Skeletal muscle tissue (tissue), 4 donors: ENCODE measurements around the gene COA8. TPM values are rescaled to one million over a fixed set of nuclear protein-coding genes. Genes with fewer than 3 reads are reported as not detected.
A peak's percentile ranks its signal among the peaks of the same experiment; 100 is the strongest.

ENCODE experiments used
- H3K27ac ChIP-seq: one replicate; pipeline ENCODE4 v1.7.0; 2013; ENCODE audit warnings: mild to moderate bottlenecking, low read depth, low read length, inconsistent platforms
- H3K27me3 ChIP-seq, 3 donors: one replicate each; pipeline ENCODE4 v1.7.0; 2013; ENCODE audit warnings: low read length in 3 of 3; ENCODE audit not compliant: control insufficient read depth in 3 of 3, insufficient read depth in 3 of 3
- H3K36me3 ChIP-seq, 3 donors: one replicate each; pipeline ENCODE4 v1.7.0; 2013; ENCODE audit warnings: low read length in 3 of 3; ENCODE audit not compliant: control insufficient read depth in 3 of 3, insufficient read depth in 3 of 3
- H3K4me1 ChIP-seq, 3 donors: one replicate each; pipeline ENCODE4 v1.7.0; 2013; ENCODE audit warnings: low read length in 3 of 3, mild to moderate bottlenecking in 3 of 3; ENCODE audit not compliant: control insufficient read depth in 3 of 3, insufficient read depth in 3 of 3
- H3K4me3 ChIP-seq, 3 donors: one replicate each; pipeline ENCODE4 v1.7.0; 2013; ENCODE audit warnings: low read length in 3 of 3
- H3K9ac ChIP-seq, 3 donors: one replicate each; pipeline ENCODE4 v1.7.0; 2013; ENCODE audit warnings: low read length in 3 of 3, mild to moderate bottlenecking in 3 of 3, moderate library complexity in 2 of 3, low read depth in 1 of 3
- H3K9me3 ChIP-seq, 3 donors: one replicate each; pipeline ENCODE4 v1.7.0; 2013; ENCODE audit warnings: low read length in 3 of 3; ENCODE audit not compliant: control insufficient read depth in 3 of 3
- total RNA-seq: library from RNA; depleted of rRNA; stranded (reverse); fragments of >200 nt; gene quantifications from one replicate; pipeline ENCODE4 v1.2.3, GENCODE V29; 2014
- donor health status: Osteomylitis.

COA8 gene
- total RNA-seq, 1 donor from 2014 or later: 28.2 TPM

DNA sequence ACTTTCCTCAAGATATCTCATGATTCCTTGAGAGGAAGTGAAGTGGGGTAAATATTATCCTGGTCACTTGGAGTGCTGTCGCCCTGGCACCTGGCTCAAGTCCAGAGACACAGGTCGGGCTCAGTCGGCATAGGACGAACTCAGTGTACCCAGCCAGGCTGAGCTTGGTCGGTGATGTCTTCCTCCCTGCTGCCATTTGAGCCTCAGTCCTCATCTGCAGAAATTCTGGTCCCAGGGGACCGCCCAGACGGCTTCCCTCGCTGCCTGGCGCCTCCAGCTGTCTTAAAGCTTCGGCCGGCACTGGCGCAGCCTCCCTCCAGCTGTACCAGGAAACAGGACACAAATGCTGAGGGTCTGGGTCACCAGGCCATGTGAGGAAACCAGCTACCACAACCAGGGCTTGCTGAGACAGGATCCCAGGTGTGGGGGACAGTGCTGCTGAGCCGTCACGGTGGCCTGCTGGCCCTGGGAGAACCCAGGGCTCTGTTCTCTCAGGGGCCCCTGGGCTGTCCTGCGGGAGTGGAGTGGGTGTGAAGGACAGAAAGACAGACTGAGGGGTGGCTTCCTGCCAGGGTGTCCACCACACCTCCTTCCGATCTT is 61.2 kb downstream of the COA8 start:
- Histone ChIP-seq H3K27ac (no peak overlapping the region), H3K4me1 (peaks cover 19 to 29% (median 26%) of the 10 kb centered on the region in 3 donors), H3K36me3 (no peaks in the 10 kb centered on the region), H3K4me3 (peak overlapping the region in 2 of 3 donors; percentile 35 to 49), H3K9me3 (no peaks in the 10 kb centered on the region), H3K9ac (peak overlapping the region; percentile 33 to 64 (median 56)), H3K27me3 (no peaks in the 10 kb centered on the region)

DNA sequence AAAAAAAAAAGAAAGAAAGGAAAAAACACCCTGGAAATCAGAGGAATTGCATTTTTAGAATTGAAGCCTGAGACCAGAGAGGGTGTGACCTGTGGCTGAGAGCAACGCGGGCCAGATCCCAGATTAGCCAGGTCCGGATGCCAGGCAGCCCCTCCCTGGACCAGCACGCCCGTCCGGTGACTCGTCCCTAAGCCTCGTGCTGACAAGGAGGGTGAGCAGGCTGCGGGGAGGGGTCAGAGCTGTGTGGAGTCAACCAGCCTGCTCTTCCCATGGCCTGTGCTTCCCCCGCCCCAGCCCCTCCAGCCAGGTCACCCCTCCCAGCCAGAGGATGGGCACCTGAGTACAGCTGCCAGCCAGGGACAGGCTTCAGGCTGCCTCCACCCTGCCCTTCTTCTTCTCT is 62.1 kb downstream of the COA8 start:
- peak overlapping the region; percentile 25 for H3K27ac ChIP-seq
- peak overlapping the region in 2 of 3 donors; percentile 8 to 23 for H3K9ac ChIP-seq
- H3K36me3 ChIP-seq: no peaks in the 10 kb centered on the region
- H3K27me3 ChIP-seq: no peaks in the 10 kb centered on the region
- H3K9me3 ChIP-seq: no peaks in the 10 kb centered on the region
- peaks cover 19 to 29% (median 26%) of the 10 kb centered on the region in 3 donors for H3K4me1 ChIP-seq
- no peak overlapping the region for H3K4me3 ChIP-seq

DNA sequence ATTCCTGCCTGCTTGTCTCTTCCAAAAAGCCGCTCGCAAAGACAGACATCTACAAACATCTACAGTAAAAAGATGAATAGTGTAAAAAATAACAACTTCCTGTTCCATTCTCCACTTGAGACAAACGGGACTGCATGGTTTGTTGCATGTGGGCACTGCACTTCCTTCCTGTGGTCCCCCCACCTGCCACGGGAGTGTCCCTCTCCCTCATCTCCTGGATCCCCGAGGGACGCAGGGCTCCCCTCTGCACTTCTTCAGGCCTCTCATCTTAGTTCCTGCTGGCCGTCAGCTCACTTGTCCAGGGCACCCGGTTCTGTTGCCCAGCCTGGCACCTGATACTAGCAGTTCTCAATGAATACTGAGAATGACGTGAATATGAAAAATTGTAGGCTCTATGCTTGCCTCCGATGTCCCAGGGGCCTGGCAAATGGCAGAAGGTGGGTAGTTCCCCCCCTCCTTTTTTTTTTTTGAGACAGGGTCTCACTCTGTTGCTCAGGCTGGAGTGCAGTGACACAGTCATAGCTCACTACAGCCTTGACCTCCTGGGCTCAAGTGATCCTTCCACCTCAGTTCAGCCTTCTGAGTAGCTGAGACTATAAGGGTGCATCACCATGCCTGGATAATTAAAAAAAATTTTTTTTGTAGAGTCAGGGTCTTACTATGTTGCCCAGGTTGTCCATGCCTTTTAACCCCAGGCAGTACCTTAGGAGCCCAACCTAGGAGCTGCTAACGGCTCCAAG is 62.8 kb downstream of the COA8 start:
- Histone ChIP-seq H3K9me3 (no peaks in the 10 kb centered on the region), H3K36me3 (no peaks in the 10 kb centered on the region), H3K27me3 (no peaks in the 10 kb centered on the region), H3K4me1 (peaks cover 26 to 30% (median 28%) of the 10 kb centered on the region in 3 donors), H3K9ac (peak overlapping the region in 1 of 3 donors; percentile 23), H3K4me3 (no peak overlapping the region), H3K27ac (peak overlapping the region; percentile 25)

DNA sequence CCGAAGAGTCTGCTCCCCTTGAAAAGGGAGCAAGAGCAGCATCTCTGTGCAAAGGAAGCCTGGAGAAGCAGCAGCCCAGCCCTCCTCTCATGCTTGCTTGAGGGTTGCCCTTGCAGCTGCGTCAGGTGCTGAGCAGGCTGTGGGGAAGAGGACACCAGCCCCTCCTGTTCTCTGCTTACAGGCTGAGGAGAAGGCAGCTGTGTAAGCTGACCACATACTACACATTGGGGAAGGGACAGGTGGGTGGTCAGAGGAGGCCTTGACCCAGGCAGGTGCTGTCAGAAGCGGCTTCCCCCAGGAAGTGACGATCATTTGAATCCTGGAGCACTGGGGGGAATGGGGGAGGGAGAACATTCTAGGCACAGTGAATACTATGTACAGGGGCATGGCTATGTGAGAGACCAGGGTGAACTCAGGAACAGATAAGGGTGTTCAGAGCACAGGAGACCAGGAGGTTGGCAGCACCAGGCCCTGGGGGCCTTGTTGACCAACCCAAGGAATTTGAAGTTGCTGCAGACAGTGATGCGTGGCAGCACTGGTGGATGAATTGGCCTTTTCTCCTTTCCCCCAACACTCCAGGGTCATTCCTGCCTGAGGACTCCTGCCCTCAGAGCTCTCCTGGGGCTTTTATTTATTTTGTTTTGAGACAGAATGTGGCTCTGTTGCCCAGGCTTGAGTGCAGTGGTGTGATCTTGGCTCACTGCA is 63.5 kb downstream of the COA8 start:
- peaks cover 29 to 36% (median 32%) of the 10 kb centered on the region in 3 donors for H3K4me1 ChIP-seq
- H3K4me3 ChIP-seq: no peak overlapping the region
- H3K9ac ChIP-seq: no peak overlapping the region
- no peaks in the 10 kb centered on the region for H3K27me3 ChIP-seq
- no peaks in the 10 kb centered on the region for H3K9me3 ChIP-seq
- no peak overlapping the region for H3K27ac ChIP-seq
- no peaks in the 10 kb centered on the region for H3K36me3 ChIP-seq

DNA sequence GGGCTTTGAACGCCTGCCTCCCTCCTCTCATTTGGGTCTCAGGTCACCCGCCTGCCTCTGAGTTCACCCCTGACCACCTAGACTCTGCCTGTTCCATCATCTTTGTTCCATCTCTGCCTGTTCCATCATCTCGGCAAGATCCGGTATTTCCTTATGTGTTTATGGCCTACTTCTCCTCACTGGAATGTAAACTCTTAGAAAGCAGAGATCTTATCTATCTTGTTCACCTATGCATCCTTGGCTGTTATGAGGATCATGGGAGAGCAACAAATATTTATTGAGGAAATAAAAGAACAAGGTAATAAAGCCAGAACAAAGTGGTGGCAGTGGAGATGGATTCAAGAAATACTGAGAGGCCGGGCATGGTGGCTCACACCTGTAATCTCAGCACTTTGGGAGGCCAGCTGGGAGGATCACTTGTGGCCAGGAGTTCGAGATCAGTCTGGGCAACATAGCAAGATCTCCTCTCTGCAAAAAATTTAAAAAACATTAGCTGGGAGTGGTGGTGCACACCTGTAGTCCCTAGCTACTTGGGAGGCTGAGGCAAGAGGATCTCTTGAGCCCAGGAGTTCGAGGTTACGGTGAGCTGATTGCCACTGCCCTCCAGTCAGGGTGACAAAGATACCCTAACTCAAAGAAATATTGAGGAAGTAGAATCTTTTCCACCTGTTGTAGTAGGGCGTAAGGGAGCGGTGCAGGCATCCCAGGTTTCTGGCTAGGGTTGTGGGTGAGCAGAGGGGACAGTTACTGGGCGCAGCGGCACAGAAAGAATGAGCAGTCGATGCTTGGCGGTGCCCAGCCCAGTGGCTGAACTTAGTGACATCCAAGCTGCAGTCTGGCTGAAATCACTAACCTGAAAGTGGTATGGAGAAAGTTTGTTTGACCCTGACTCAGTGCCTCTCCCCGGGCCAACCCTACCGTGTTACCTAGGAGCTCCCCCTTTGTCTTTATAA is 64.6 kb downstream of the COA8 start:
- H3K36me3 ChIP-seq: peaks cover 0 to 3% (median 0%) of the 10 kb centered on the region in 3 donors
- H3K9ac ChIP-seq: peak overlapping the region; percentile 93 to 96 (median 95)
- no peaks in the 10 kb centered on the region for H3K9me3 ChIP-seq
- peaks cover 29 to 37% (median 36%) of the 10 kb centered on the region in 3 donors for H3K4me1 ChIP-seq
- H3K27me3 ChIP-seq: no peaks in the 10 kb centered on the region
- H3K4me3 ChIP-seq: peak overlapping the region in 2 of 3 donors; percentile 29 to 89
- peak overlapping the region; percentile 99 for H3K27ac ChIP-seq

DNA sequence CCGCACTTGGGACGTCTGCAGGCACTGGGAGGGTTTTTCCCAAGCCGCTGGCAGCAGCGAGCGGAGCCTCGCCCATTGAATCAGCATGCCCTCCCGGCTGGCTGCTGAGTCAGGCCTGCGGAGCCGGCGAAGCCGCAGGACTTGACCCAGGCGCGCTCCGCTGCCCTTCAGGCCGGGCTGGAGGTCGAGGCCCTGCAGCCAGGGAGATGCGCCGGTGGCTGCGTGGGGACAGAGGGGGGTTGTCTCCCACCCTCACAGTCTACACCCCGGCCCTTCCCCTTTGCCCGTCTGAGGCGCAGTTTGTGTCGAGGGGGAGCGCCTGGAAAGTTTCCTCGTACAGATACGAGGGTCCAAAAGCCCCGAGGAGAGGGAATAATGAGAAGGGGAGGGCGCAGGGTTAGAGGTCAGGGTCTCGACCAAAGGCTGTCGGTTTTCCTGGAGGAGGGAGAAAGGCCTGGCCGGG is 65.5 kb downstream of the COA8 start:
- Histone ChIP-seq H3K4me3 (peak overlapping the region; percentile 78 to 89 (median 89)), H3K36me3 (peaks cover 0 to 3% (median 0%) of the 10 kb centered on the region in 3 donors), H3K27ac (peak overlapping the region; percentile 99), H3K9me3 (no peaks in the 10 kb centered on the region), H3K4me1 (peaks cover 33 to 39% (median 37%) of the 10 kb centered on the region in 3 donors), H3K9ac (peak overlapping the region; percentile 93 to 96 (median 95)), H3K27me3 (no peaks in the 10 kb centered on the region)

DNA sequence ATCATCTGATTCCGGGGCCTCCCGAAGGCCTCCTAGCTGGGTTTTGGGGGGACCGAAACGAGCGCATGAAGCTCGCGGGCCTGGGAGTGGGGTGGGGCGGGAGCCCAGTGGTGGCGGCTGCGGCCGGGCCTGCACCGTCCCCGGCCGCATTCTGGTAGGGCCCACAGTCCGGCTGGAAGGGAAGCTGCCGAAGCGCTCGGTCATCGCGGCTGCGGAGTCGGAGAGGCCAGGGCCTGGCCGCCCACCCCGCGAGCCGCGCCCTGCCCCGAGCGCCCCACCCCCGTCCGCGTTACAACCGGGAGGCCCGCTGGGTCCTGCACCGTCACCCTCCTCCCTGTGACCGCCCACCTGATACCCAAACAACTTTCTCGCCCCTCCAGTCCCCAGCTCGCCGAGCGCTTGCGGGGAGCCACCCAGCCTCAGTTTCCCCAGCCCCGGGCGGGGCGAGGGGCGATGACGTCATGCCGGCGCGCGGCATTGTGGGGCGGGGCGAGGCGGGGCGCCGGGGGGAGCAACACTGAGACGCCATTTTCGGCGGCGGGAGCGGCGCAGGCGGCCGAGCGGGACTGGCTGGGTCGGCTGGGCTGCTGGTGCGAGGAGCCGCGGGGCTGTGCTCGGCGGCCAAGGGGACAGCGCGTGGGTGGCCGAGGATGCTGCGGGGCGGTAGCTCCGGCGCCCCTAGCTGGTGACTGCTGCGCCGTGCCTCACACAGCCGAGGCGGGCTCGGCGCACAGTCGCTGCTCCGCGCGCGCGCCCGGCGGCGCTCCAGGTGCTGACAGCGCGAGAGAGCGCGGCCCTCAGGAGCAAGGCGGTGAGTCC is 66.1 kb downstream of the COA8 start, which contains the start of gene KLC1:
KLC1 (plus strand) TSS at position 528 of the 819 bp plus-strand sequence. CDS start 25,354 bp downstream, outside the sequence.
- Histone ChIP-seq H3K27ac (peak within 1 kb of the TSS; percentile 99), H3K9ac (peak within 1 kb of the TSS; percentile 93 to 96 (median 95)), H3K4me1 (peaks cover 28 to 36% (median 34%) of the 10 kb centered on the region in 3 donors), H3K27me3 (no peaks in the 10 kb centered on the region), H3K36me3 (peaks cover 0 to 3% (median 0%) of the 10 kb centered on the region in 3 donors), H3K4me3 (peak within 1 kb of the TSS; percentile 86 to 89 (median 89)), H3K9me3 (no peaks in the 10 kb centered on the region)

DNA sequence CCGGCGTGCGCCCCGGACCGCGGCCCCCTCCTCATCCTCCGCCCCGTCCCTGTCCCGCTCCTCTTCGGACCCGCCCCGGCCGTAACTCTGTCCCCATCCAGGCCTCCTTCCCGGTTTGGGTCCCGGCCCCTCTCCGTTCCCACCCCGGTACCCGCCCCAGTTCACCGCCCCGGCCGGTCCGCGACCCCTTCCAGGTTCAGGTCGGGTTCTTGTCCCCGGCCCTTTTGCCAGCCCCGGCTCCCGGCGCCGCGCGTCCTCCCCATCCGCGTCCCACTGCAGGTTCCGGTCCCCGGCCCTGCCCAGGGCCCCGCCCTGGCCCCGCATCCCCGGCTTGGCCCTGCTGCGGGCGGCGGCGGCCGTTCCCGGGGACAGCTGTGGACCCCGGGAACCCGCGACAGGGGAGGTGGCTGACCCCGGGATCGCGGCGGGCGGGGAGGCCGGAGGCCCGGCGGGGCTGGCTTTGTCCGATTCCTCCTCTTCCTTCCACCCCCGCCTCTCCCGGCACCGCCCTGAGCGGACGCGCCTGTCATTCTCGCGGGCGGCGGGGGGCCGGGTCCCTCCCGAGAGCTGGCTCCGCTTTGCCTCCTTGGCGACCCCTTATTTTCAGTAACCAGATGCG is 66.9 kb downstream of the COA8 start:
- Histone ChIP-seq H3K9me3 (no peaks in the 10 kb centered on the region), H3K27ac (peak overlapping the region; percentile 99), H3K36me3 (peaks cover 0 to 3% (median 0%) of the 10 kb centered on the region in 3 donors), H3K4me1 (peaks cover 30 to 35% (median 33%) of the 10 kb centered on the region in 3 donors), H3K27me3 (no peaks in the 10 kb centered on the region), H3K9ac (peak overlapping the region; percentile 93 to 96 (median 95)), H3K4me3 (peak overlapping the region; percentile 86 to 89 (median 89))
